ENCODE data around the gene KRT81.
"Not testable (repeated sequence)": the region's sequence is repeated elsewhere in the genome, so short reads cannot be mapped to it uniquely, and the experiment has no call there.

KRT81 gene

DNA sequence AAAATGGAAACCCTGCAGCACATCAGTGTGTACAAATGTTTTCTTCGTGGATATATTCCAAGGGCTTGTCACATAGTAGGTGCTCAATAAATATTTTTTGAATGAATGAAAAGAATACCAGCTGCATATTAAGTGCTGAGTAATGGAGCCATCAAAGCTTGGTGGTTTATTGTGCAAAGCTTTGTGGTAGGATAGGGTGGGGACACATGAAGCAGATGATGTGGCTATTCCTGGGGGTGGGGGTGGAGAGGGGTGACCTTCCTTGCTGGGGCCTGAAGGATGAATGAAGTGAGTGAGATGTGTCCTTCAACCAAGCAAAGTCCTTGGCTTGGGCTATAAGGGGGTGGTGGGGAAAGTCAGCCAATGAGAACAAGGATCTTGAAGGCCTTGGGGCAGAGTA, 4.3 kb upstream of the KRT81 start:
- DNase-seq, result no peak

DNA sequence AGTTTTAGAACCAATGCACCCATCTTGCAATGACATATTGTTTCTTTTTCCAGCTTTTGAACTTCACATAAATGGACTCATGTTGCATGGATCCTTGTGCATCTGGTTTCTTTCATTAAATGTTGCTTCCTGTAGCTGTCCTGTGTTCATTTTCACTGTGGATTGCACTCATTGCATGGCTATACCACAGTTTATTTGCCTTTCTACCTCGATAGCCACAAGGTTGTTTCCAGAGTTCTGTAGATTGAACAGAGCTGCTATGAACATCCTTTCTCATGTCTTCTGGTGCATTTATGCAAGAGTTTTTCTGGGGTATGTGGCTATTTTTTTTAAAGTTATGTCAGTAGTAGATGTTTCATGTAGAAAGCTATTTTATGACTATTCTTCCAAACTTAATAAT, 3.5 kb upstream of the KRT81 start:
- no peak for DNase-seq

DNA sequence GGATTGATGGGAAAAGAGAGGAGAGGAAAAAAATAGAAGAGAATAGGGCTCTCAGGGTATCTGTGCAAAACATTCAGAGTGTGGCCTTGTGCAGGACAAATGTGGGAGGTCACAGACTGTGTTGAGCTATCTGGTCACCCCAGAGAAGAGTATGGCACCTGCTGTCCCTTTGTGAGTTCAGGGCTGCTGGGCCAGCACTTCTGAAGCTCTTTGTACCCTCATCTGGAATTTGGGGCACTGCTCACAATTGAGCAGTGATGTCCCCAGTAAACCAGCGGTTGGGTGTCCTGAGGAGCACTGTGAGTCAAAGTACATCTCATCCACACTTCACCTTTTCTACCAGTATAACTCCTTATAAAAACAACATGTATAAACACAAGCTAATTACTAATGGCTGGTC, 2.6 kb upstream of the KRT81 start:
- no peak for DNase-seq

DNA sequence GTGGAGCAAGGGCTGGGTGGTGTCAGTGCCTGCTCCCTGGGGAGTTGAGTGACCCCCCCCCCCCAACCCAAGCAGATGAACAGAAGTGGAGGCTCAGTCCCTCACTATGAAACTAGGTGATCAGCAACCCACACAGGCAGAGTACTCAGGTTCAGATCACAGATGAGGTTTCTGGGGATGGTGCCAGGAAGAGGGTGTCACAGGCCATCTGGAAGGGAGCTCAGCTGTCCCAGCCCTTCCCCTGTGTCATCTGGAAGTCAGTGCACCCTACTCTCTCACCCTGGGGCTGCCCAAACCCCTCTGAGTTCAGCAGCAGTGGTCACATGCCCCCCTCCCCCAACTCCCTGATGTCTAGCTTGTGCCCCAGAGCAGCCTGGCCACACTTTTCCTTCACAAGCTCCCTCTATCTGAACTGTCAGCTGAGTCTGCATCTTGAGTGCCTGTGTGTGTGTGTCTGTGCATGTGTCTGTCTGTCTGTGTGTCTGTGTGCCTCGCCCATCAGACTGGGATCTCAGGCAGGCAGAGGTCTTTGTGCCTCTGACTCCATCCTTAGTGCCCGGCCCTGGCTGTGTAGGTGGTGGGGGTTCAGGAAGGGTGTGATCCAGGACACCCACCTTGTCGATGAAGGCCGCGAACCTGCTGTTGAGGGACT, 725 bp downstream of the KRT81 start:
- DNase-seq, result not testable (repeated sequence)

DNA sequence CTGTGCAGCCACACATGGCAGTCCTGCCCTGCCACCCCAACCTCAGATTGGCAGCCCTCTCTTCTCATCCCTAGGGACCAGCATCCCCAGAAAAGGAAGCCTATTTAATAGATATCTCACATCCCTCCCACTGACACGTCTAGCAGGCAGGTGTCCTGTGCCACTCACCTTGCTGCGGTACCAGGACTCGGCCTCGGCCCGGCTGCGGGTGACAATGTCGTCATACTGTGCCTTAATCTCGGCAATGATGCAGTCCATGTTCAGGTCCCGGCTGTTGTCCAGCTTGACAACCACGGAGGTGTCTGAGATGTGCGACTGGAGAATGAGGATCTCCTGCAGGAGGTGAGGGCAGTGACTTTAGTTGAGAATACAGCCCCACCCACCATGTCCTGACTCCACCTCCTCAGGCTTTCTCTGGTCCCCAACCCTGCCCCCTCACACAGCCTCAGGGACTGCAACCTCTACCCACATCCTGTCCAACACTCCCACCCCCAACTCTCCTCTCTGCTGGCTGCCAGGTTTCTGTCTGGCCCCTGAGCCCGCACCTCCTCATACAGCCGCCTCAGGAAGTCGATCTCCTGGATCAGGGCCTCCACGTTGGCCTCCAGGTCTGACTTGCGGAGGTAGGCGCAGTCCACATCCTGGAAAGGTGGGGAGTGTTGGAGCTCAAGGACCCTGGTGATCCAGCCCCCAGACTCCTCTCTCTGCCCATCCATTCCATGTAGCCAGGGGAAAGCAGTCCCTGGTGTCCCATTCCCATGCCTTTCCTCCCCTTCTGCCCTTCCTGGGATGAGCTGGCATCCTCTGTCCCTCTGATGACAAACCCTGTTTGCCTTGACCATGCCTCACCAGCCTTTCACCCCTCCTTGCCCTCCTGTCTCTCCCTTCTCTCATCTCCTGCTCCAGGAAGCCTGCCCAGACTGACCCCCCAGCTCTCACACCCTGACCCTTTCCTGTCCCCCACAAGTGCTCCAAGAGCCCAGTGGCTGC, 3.2 kb downstream of the KRT81 start:
- DNase-seq, result not testable (repeated sequence)

DNA sequence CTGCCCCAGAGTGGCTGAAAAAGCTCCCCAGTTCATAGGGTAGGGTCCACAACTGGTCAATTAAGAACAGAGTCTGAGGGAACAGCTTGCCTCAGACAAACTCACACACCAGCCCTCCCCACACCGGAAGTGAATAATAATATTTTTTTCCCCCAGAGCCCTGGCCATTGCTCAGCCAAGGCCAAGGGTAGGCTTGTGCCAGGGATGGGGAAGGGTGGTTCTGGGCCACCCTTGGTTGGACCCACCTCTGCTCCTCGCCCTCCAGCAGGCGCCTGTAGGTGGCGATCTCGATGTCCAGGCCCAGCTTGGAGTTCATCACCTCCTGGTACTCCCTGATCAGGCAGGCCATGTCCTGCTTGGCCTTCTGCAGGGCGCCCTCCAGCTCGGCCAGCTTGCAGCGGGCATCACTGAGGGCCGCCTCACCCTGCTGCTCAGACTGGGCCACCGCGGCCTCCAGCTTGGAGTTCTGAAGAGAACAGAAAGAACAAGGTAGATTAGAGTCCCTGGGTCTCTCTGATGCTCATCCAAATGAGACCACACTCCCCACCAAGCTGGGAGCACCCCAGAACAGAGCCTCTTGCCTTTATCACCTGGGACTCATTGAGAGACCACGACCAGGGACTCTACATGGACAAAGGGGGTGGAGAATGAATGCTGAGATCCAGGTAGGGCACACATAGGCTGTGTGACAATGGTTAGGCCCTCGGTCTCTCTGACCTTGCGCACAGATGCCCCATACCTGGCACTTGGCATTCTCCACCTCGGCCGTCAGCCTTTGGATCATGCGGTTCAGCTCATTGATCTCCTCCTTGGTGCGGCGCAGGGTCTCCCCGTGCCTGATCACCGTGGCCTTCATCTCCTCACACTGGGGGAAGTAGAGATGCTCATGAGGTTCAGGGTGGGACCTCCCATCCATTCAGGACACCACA, 4.2 kb downstream of the KRT81 start:
- not testable (repeated sequence) for DNase-seq

DNA sequence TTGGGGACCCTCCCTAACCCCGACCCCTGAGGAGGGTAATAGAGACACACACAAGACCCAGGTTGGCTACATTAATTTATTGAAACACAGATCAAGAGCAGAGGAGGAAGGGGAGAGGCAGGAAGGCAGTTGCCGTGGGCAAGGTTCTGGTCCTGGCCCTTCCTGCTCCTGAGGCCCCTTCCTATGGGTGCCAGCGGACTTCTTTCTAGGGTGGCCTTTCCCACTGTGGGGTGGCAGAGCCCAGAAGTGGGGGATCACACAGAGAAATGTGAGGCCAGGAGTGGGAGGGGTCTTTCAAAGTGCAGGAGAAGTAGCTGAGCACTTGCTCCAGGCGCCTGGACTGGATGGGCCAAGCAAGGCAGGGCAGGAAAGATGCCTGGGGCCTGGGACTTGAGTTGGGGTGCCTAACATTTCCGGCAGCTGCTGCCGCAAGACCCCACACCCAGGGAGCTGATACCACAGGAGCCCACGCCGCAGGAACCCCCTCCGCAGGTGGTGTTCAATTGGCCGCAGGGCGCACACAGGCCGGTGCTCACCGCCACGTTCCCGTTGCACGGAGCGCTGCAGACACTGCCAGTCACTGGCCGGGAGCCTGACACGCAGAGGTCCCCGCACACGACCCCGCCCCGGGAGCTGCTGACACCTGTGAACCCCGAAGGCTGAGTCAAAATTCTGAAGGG, 5.3 kb downstream of the KRT81 start:
- no peak for DNase-seq

DNA sequence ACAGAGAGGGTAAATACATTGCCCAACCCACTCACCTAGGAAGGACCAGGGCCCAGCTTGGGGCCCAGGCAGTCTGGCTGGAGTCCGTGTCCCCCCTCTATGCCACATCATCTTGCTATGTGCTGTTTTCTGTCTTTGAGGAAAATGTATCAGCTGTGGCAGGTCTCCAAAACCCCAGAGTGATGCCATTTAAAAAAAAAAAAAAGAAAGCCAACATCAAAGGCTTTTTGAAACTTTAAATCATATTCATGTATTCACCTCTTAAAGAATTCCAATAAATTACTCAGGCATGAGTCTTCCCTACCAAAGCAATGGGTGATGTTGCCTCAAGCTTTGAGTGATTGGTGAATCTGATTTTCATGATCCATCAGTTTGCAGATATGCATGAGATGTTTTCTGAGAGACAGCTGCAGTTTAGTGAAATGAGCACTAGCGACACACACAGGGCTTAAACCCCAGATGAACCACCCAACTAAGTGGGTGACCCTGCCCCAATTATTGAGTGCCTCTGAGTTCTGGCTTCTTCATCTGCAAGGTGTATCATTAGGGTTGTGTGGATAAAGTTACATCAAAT, 6.1 kb downstream of the KRT81 start:
- no peak for DNase-seq

DNA sequence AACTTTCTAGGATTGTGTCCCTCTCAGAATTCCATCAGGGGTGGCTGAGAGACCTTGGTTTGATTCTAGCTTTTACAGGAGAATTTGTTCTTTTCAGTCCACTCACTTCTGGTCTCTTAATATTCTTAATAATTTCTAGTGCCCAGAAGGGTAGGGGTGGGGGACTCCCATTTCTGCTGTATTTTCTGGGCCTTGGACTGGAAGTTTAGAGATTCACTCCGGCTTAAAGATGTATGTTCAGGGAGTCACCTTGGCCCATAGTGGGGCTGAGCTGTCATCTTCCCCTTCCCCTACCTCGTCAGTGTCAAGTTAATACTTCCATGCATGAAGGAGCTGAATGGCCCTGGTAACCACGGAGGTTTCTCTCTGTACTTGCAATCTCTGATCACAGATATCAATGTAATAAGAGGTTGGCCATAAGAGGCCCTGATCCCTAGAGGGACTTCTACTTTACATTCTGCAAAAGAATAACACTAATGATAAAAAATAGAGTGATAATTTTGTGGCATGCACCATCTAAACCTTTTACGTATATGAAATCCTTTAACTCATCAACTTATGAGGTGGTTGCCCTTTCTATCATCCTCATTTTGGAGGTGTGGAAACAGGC, 6.7 kb downstream of the KRT81 start:
- no peak for DNase-seq

DNA sequence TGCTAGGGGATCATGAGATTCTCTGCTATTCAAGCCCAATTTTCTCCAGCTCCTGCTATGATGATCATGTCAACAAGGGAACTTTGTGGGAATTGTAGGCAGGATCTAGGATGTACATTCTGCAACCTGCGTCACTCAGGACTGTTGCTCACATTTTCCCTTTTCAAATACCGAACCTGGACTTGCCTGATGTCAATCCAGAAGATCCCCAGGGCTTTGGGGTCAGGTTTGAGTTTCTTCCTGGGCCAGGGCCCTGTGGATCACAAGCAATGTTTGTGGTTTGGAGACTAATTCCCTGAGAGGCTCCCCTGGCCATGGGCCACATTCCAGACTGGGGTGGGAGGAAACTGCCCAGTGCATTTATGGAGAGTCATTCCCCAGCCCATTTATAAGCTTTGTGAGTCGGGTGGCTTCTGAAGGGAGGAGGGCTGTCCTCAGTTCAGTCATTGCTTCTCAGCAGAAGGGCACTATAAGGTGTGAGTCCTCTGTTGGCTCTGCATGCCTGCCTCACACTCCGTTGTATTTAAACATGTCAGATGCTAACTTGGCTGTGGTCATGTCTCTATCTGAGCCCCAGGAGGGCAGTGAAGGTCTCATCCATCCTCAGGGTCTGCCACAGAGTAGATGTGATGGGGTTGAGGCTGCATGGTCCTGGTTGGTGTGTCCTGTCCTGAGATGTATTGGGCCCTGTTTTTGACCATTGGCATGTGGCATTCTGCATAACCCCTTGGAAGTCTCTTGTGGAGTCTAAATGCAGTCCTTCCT, 10.4 kb downstream of the KRT81 start:
- no peak for DNase-seq

DNA sequence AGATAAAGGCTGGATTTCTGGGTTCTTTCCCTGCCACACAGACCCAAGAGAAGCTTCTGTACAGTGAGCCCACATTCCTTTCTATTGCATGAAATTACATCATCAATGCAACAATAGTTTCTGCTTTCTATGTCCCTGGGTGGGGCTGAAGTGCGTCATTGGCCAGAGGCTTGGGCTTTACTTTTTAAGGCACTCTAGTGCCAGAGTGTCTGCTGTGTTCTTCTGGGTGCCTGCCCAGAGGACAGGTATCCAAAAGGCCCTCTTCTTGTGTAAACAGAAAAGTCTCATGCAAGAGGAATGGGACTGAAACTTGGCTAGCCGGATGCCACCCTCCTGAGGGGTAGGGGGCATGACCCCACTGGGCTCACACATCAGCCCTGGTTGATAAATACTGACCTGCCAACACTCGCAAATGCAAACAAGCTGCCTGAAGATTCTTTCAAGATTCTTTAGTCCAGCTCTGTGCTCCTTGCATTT, 11.0 kb downstream of the KRT81 start:
- no peak for DNase-seq

DNA sequence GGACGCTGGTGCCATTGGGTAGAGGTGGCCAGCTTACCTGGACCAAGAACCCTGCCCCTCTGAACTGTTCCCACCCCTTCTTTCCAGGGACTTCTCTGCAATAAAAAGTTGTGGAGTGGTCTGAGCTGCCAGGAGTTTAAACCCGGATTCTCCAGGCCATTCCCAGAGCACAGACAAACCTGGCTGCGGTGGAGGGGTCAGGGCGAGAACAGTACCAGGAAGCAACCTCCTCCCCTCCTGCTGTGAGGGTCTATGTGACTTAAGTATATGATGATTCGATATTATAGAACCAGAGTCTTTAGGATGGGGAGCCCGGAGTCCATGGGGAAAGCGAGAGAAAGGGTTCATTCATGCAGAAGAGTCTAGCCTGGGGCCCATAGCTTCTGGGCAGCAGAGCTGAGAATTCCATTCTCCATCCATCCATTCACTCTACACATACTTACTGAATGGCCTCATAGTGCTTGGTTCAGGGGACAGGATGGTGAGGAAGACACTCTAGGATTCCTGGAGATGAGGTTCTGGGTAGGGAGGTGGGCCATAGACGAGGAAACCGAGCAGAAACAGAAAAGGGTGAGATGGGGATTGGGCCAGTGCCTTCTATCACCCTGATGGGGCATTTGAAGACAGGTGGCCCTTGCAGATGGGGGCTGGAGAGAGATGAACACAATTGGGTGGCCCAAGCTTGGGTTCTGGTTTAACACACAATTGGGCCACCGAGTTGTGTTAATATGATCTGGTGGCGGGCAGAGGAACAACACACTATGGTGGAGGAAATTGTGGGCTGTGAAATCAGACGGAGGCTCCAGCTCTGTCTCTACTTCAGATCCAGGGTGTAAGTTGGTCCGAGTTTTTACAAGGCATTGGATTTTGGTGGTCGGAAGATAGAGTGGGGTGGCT, 11.7 kb downstream of the KRT81 start:
- no peak for DNase-seq

DNA sequence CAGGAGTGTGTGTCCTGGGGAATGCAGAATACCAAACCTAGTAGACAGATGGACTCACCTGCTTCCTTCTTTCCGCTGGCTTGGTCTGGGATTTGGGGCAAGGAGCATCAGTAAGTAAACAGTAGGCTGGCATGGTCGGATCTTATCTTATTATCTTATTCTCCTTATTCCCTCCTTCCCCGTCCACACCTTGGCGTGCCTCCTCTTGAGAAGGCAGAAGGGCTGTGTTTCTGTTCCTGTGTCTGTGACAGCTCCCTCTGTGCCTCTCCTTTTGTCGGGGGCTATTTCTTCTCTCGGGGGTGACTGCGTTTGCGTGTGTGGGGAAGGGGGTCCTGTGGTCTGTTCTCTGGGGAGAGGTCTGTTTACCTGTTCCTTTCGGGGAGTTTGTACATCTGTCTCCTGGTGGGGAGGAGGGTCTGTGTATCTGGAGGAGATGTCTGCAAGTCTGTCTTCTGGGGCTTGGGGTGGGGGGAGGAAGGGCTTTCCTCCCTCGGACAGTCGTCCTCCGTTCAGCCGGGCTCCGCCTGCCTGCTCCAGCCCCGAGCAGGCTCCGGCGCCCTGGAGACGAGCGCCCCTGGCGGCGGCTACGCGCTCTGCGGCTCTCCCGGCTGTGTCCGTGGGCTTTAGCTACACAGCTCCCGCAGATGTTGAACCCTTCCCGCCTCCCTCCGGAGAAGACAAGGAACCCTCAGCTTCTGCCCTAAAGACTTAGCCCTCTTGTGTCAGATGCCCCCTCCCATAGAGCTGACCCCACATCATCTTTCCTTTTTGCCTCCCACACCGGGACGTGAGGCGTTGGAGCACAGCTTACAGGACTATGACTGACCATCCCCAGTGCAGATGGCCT, 12.5 kb downstream of the KRT81 start:
- DNase-seq, result peak; percentile 73

DNA sequence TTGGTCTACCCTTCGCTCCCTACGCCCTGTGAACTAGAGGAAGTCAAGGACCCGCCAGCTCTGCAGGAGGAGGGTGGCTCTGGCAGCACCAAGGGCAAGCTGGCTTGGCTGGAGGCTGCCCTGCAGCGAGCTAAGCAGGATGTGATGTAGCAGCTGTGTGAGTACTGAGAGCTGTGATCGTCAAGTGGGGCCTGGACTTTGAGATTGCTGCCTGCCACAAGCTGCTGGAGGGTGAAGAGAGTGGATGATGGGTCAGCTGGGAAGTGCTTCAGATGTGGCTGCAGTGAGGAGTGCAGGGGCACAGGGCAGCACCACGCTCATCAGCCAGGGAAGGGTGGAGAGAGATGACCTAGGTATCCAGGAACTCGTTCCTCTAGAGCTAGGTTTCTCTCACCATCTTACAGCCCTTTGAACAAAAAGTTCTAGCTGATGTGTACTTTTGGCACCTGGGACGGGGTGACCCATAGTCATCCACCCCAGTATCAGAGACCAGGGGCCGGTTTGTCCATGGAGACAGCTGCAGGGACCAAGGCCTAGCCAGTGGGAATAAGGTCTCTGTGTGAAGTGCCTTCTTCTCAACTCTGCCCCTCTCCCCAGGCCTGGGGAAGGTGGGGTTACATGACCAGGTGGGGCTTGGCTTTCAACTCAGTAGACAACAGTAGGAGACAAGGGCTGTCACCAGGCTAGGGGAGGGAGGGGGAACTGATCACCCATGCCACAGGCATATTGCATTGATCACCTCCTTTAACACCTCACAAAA, 13.7 kb downstream of the KRT81 start:
- DNase-seq, result no peak

DNA sequence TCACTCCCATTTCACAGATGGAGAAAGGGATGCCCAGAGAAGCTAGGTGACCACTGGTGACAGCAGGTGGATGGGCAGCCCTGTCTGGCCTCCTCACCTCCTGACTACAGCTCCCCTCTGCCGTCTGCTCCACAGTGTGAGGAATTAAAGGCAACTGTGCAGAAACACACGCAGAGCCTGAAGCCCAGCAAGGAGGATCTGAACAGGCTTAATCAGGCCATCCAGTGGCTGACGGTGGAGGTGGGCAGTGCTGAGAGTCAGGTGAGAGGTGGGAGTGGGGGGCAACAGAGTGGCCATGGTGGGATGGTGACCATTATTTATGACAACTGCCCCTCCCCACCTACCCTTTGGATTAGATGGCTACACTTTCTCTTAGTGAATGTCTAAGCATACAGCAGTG, 15.6 kb downstream of the KRT81 start:
- DNase-seq, result no peak

DNA sequence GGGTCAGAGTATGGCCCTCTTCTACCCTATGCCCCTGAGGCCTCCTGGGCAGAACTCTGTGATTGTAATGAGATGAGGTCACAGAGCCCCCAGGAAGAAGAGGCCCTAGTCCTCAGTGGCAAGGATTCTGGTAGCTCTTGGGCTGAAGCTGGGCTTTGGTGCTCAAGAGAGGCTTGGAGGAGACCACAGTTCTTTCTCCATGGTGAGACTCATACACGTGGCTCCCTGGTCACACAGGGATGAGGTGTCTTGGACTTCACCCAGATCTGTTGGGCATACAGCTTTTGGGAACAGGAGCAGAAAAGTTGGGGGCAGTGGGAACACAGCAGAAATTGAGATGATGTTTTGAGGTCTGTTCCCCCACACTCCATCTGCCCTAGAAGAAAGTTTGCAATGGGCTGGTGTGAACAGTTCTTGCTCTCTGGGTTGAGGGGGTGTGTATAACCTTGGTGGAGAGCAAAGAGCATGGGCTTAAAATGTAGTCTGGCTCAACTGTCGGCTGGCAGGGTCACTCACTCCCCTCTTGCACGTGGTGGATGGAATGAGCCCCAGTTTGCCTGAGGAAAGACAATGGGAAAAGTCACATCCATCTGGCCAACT, 16.7 kb downstream of the KRT81 start, which contains the start of gene KRT86:
KRT86 (plus strand) TSS at position 125 of the 600 bp plus-strand sequence. CDS start 27,272 bp downstream, outside the sequence.
- DNase-seq, result no peak

DNA sequence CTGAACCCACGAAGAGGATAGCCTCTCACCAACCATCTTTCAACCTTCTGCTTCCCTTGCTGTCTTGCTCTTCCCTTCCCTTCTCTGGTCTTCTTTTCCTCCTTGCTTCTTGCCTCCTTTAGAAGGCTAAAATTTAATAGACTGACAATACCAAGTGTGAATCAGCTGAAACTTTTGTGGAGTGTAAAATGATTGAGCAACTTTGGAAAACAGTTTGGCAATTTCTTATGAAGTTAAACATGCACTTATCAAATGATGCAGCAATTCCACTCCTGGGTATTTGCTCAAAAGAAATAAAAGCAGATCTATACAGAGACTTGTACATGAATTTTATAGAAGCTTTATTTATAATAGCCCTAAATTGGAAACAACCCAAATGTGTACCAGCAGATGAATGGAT, 20.2 kb downstream of the KRT81 start:
- no peak for DNase-seq
